HG02885 (cell line): ENCODE results near the gene RAB1A.
"Not testable (repeated sequence)": the region's sequence is repeated elsewhere in the genome, so short reads cannot be mapped to it uniquely, and the experiment has no call there.

Experiments
- ATAC-seq: cut with Tn5 transposase; IDR thresholded peaks from one replicate; pipeline ENCODE4 v1.9.1; 2021; ENCODE audit warnings: mild to moderate bottlenecking; ENCODE audit not compliant: unreplicated experiment, poor library complexity

The RAB1A gene

DNA sequence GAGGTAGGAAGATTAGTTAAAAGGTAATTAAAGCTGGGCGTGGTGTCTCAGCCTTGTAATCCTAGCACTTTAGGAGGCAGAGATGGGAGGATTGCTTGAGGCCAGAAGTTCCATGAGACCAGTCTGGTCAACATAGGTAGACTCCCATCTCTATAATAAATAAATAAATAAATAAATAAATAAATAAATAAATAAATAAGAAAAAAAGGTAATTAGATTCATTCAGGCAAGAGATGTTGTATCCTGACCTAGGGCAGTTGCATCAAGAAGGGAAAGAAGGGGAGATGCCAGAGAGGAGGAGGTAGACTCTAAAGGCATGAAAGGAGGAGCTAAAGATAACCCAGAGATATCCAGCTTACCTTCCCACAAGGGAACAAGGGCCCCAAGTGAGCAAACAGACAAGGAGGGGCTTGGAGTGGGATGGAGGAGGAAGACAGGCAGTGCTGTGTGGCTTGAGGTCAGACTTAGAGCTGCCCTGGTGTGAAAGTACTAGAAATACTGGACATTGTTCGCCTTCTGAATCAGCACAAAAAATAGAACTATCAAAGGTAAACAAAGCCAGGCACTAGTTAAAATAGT lies 7.4 kb upstream of the RAB1A start:
- no peak for ATAC-seq

DNA sequence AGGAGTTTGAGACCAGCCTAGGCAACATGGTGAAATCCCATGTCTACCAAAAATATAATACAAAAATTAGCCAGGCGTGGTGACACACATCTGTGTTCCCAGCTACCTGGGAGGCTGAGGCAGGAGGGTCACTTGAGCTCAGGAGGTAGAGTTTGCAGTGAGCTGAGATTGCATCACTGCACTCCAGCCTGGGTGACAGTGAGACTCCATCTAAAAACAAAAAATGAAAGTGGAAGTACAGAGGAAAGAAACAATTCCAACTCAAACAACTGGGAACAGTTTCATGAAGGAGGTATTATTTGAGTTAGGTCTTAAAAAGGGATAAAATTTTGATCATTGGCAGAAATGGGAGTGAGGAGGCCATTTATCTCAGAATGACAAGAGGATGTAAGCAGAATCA lies 6.3 kb upstream of the RAB1A start:
- ATAC-seq: no peak

DNA sequence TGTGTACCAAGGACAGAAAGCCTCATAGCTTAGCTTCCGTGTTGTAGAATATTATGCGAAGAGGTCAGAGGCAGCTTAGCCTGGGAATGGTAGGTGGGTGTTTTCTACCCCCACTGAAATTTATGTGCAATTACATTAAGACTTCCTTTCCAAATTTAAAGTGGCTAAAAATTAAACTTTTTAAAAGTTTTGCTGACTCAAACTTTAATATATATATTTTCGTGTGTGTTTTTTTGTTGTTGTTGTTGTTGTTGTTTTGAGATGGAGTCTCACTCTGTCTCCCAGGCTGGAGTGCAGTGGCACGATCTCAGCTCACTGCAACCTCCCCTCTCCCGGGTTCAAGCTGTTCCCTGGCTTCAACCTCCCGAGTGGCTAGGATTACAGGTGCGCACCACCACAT lies 4.3 kb upstream of the RAB1A start:
- no peak for ATAC-seq

DNA sequence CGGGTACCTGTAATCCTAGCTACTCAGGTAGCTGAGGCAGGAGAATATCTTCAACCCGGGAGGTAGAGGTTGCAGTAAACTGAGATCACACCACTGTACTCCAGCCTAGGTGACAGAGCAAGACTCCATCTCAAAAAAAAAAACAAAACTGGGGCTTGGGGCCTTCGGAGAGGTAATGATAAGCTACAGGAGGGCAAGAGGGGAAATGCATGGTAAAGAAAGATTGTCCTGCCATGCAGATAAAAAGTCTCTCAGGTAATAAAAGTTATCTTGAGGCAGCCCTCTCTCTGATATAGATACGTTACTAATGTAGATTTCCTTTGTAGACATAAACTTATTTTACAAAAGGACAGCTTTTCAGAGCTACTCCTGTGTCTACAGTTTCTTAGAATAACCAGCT lies 3.7 kb upstream of the RAB1A start:
- ATAC-seq: no peak

DNA sequence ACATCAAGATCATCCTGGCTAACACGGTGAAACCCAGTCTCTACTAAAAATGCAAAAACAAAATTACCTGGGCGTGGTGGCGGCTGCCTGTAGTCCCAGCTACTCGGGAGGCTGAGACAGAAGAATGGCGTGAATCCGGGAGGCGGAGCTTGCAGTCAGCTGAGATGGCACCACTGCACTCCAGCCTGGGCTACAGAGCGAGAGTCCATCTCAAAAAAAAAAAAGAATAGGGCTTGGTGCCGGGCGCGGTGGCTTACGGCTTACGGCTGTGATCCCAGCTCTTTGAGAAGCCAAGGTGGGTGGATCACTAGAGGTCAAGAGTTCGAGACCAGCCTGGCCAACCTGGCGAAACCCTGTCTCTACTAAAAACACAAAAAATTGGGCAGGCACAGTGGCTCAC lies 3.0 kb upstream of the RAB1A start:
- not testable (repeated sequence) for ATAC-seq

DNA sequence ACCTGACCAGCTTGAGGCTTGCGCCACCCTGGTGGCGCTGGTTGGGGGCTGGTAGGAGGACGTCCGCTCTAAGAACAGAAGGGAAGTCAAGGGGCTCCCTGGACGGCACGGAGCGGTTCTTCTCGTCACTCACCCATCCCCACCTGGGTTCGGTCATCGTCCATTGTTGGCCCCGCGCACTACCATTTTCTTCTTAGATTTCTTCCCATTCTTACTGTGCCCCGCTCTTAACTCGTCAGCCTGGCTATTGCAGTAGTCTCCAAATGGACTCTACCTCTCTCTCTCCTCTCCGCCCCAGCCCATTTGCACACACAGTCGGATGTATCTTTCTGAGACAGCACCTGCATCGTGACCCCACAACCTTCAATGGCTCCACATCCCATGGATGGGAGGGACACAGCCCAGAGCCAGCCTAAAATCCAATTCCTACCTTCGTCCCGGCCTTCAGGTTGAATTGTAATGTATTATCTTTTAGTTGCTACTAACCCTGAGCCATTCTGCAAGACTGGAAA lies 814 bp upstream of the RAB1A start:
- ATAC-seq: peak; percentile 34

DNA sequence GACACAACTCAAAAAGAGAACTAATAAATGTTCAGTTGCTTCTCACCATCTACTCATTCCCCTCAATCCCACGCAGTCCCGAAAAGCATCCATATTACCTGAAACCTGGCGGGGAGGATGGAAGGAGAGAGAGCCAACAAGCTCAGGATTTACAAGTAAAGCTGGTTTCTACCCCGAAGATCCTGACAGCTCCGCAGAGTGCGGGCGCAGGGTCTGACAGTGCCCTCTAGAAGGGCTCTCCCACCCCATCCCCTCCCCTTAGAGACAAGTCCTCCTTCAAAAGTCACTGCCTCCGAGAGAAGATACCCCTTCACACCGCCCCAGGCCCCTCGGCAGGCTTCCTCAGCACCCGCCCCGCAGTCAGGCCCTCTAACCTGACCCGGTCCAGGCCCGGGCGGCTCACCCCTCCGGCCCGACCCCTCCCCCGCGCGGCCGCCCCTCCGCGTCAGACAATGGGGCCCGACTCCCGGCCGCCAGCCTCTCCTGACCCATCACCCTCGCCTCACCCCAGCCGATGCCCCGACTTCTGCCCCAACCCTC lies 550 bp downstream of the RAB1A start:
- ATAC-seq: no peak

DNA sequence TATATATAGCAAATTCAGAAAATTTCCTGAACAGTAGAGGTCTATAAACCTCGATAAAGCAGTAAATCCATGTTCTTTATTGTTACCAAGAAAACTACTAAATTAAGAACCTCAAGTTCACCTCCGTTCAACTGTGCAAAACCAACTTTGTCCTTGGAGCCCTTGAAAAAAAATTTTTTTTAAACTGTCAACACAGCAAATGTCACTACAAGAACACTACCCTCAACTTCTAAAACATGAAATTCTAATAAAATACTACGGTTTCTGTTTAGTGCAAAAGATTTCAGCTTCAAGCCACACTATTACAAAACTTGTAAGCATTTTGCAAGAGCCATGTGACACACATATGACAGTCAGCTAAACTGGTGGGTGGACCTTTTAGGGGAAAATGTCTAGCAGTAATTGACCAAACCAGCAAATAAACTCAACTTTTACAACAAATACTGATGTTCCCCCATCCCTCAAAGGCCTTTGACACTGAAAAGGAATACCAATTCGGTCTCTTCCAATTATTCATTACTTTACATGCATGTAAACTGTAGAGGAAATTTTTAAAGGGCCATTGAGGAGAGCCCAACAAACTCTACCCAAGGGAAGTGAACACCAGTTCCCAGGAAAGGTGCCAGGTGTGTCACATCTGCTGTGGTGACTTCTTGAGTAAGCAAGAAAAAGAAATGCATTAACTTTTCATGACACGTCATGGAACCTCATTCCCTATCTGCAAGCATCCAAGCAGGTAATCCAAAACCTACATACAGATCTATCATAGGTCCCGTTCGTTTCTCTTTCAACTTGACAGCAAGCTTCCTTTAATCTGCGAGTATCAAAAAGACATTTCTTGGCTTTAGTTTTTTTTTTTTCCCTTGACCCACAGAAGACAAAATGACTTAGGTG lies 1.4 kb downstream of the RAB1A start:
- ATAC-seq: no peak

DNA sequence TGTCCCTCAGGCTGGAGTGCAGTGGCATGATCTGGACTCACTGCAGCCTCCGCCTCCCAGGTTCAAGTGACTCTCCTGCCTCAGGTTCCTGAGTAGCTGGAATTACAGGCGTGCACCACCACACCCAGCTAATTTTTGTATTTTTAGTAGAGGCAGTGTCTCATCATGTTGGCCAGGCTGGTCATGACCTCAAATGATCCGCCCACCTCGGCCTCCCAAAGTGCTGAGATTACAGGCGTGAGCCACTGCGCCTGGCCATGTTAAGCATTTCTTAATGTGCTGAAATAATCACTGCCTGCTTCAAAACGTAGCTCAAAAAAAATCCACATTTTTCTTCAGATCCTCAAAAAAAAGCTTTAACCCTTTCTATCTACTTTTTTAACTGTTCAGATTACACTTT lies 4.4 kb downstream of the RAB1A start:
- ATAC-seq: not testable (repeated sequence)

DNA sequence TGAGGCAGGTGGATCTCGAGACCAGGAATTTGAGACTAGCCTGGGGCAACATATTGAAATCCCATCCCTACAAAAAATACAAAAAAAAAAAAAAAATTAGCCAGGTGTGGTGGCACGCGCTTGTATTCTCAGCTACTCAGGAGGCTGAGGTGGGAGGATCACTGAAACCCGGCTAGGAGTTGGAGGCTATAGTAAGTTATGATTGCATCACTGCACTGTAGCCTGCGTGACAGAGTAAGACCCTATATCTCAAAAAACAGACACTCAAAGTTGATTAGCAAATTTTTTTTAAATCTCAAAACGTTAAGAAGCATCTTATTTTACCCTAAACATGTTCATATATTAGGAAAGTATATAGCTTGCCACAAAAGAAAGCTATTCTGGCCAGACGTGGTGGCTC lies 7.6 kb downstream of the RAB1A start:
- ATAC-seq: no peak

DNA sequence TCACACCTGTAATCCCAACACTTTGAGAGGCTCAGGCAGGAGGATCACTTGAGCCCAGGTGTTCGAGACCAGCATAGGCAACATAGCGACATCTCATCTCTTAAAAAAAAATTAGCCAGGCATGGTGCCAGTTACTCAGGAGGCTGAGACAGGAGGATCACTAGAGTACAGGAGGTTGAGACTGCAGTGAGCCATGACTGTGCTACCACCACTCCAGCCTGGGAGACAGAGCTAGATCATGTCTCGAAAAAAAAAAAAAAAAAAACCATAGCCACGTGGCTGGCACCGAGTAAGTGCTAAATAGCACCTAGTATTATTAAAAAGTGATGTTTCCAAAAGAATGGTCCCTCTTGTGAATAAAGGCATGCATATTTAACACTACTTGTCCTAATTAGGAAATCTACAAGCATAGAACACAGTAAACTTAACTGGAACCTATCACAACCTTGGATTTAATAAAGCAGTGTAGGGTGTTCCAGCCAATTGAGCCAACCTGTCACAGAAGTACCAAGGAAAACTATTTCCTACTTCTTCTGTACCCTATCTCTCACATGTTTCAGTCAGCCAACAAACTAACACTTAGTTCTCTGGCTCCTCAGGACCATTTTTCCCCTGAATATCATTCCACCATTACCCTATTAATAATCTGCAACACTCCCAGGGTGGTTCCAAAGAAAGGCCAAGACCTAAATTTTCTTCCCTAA lies 8.8 kb downstream of the RAB1A start:
- no peak for ATAC-seq

DNA sequence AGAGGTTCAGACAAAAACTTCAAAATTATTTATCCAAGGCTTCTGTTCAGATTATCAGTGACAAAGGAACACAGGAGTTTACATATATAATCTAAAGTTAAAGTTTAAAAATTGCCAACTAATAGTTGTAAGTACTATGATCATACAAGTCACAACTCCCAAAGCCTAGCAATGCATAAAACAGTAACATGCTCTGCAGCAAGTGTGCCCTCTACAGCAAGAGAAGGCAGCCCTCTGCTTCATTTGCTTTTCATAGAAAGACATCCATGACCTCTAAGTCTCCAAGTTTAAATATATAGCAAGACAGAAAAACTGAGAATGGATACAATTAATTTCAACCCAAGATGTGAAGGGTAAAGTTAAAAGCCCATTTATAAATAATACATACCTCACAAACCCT lies 13.3 kb downstream of the RAB1A start:
- no peak for ATAC-seq

DNA sequence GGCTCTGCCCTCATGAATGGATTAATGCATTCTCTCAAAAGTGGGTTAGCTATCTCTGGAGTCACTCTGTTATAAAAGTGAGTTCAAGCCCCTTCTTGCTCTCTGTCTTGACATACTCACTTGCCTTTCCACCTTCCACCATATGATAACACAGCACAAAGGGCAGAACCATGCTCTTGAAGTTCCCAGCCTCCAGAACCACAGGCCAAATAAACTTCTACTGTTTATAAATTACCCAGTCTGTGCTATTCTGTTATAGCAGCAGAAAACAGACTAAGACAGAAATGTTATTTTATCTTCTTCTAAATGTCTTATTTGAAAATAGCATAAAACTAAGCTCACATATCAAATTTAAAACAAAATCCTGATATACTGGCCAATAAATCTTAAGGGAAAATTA lies 15.0 kb downstream of the RAB1A start:
- no peak for ATAC-seq

DNA sequence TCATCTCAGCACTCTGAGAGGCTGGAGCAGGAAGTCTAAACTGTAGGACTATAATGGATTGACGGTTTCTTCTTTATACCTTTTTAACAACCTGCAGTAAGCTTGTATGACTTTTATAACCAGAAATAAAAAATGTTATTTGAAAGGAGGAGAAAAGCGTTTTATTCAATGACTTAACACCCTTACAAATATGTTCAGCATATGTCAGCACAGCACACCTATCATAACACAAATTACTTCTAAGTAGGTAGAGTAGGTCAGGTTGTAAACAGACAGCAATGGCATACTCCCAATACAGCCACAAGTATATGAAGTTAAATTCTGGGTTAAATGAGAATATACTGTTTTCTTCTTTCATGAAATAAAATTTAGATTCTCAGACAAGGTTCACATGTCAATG lies 16.1 kb downstream of the RAB1A start:
- ATAC-seq: no peak

DNA sequence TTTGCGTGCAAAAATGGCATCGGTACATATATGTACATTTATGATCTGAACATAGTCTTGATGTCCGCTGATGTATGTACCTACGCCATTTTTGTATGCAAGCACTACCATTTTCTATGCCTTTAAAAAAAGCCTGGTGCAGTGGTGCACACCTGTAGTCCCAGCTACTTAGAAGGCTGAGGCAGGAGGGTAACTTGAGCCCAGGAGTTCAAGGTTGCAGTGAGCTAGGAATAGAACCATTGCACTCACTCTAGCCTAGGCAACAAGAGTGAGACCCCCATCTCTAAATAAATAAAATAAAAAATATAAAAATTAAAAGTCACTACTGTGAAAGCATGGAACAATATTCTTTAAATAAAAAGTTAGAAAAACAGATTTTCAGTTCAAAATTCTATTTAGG lies 16.7 kb downstream of the RAB1A start:
- no peak for ATAC-seq

DNA sequence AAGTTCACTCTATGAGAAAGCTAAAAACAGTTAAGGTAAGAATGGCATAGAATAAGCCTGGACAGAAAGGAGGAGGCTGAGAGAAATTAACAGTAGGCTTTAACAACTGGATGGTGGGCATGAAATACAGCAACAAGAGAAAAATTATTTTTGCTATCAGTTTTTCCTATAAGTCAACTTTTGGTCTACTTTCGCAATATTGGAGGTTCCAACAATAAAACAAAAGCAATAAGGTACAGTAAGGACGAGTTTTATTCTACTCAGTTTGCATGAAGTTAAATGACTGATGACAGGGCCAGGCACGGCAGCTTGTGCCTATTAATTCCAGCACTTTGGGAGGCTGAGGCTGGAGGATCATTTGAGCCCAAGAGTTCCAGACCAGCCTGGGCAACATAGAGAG lies 17.3 kb downstream of the RAB1A start:
- no peak for ATAC-seq

DNA sequence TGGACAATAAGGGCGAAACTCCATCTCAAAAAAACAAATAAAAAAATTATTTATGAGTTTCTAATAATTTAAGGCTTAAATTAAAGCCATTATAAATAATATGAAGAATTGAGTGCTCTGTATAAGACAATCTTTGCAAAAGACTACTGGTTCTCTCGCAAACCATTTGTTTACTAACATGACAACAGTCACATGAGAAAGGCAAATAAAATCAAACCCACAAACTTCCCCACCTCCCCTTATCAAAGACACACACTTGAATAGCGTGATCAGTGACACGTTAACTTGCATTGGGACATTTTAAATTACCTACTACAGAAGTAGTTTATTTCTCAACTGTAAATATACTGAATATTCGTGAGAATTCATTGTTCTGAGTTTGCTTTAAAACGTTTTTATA lies 21.1 kb downstream of the RAB1A start:
- ATAC-seq: no peak

DNA sequence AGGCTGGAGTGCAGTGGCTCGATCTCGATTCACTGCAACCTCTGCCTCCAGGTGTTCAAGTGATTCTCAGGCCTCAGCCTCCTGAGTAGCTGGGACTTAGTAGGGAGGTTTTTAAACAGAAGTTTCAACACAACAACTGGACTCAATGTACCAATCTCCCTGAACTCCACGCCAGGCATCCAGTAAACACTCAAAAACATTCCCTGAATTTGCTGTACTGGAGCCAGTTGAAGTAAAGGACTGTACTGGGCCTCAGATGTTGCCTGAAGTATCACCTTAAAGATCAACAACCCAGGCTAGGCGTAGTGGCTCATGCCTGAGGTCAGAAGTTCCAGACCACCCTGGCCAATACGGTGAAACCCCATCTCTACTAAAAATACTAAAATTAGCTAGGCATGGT lies 22.4 kb downstream of the RAB1A start:
- no peak for ATAC-seq

DNA sequence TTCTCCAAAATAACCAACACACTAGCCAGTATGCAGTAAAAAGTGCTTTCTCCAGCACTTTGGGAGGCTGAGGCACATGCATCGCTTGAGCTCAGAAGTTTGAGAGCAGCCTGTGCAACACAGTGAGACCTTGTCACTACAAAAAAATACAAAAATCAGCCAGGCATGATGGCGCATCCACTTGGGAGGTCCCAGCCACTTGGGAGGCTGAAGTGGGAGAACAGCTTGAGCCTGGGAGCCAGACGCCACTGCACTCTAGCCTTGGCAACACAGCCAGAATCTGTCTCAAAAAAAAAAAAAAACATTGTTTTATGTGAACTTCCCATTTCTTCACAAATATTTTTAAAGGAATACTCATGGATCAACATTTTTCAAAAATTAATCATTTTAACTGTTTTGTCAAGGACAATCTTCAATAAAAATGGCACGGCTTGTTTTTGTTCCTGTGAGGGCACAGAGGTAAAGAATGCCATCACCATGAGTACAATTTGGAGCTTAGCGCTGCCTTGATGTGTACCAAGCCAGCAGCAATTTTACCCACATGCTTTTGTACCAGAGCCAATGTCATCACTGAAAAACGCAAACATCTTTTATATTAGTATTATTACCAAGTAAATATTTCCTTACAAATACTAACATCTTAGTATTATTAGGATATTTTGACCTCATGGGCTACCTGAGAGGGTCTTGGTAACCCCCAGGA lies 26.7 kb downstream of the RAB1A start:
- no peak for ATAC-seq

DNA sequence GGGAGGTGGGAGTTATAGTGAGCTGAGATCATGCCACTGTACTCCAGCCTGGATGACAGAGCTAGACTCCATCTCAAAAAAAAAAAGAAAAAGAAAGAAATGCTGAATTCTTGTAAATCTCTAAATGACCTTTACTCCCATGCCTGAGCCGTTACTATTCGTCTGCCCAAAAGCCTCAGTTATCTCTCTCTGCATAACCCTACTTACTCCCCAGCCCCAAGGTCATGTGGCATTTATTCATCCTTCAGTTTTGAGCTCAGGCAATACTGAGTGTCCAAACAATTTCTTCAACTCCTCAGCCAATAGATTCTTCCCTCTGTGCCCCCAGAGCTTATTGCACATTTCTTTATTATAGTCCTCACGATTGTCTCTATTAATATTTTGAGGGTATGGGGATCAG lies 28.8 kb downstream of the RAB1A start:
- ATAC-seq: no peak
